ENCODE data around the gene TRH. TPM values are rescaled to one million over a fixed set of nuclear protein-coding genes. Genes with fewer than 3 reads are reported as not detected.

The TRH gene
- not detected for polyA plus RNA-seq (2012; ENCODE audit: insufficient read depth, insufficient read length)

- no peak for DNase-seq (ENCODE audit: low read depth, low spot score)
- H3K4me3 ChIP-seq (ENCODE audit: low read length) = no peak within 1 kb of the TSS
Measured at GRCh38 chr3:129974564-129974832, at the start of gene TRH. Gene TRH, plus strand, starts transcription at chr3:129974720. Its CDS starts 1,097 bp downstream, at chr3:129975817.

GRCh38 chr3:129927072-129927471, 47.4 kb upstream of the TRH start:
- DNase-seq (ENCODE audit: low read depth, low spot score) = no peak
- H3K4me3 ChIP-seq (ENCODE audit: low read length) = no peak overlapping the region

GRCh38 chr3:129929383-129929782, 45.1 kb upstream of the TRH start:
- H3K4me3 ChIP-seq (ENCODE audit: low read length) = no peak overlapping the region
- DNase-seq (ENCODE audit: low read depth, low spot score) = no peak

- H3K4me3 ChIP-seq (ENCODE audit: low read length) = no peak overlapping the region
- no peak for DNase-seq (ENCODE audit: low read depth, low spot score)
Measured at GRCh38 chr3:129933471-129933870, 41.0 kb upstream of the TRH start.

- peak; percentile 8 for DNase-seq (ENCODE audit: low read depth, low spot score)
- H3K4me3 ChIP-seq (ENCODE audit: low read length) = no peak overlapping the region
Measured at GRCh38 chr3:129934234-129935123, 40.0 kb upstream of the TRH start.

- no peak overlapping the region for H3K4me3 ChIP-seq (ENCODE audit: low read length)
- DNase-seq (ENCODE audit: low read depth, low spot score) = no peak
Measured at GRCh38 chr3:129936757-129937156, 37.8 kb upstream of the TRH start.

- H3K4me3 ChIP-seq (ENCODE audit: low read length) = no peak overlapping the region
- no peak for DNase-seq (ENCODE audit: low read depth, low spot score)
Measured at GRCh38 chr3:129937717-129938116, 36.8 kb upstream of the TRH start.

- no peak for DNase-seq (ENCODE audit: low read depth, low spot score)
- no peak overlapping the region for H3K4me3 ChIP-seq (ENCODE audit: low read length)
Measured at GRCh38 chr3:129938140-129938930, 36.2 kb upstream of the TRH start.

- no peak overlapping the region for H3K4me3 ChIP-seq (ENCODE audit: low read length)
- no peak for DNase-seq (ENCODE audit: low read depth, low spot score)
Measured at GRCh38 chr3:129940086-129940485, 34.4 kb upstream of the TRH start.

GRCh38 chr3:129942296-129942695, 32.2 kb upstream of the TRH start:
- DNase-seq (ENCODE audit: low read depth, low spot score) = peak; percentile 10
- H3K4me3 ChIP-seq (ENCODE audit: low read length) = no peak overlapping the region

GRCh38 chr3:129943020-129943419, 31.5 kb upstream of the TRH start:
- DNase-seq (ENCODE audit: low read depth, low spot score) = no peak
- H3K4me3 ChIP-seq (ENCODE audit: low read length) = no peak overlapping the region

GRCh38 chr3:129944709-129945108, 29.8 kb upstream of the TRH start:
- no peak overlapping the region for H3K4me3 ChIP-seq (ENCODE audit: low read length)
- DNase-seq (ENCODE audit: low read depth, low spot score) = no peak

GRCh38 chr3:129947538-129948240, 26.8 kb upstream of the TRH start:
- DNase-seq (ENCODE audit: low read depth, low spot score) = no peak

GRCh38 chr3:129950318-129951046, 24.0 kb upstream of the TRH start:
- H3K4me3 ChIP-seq (ENCODE audit: low read length) = no peak overlapping the region
- peak; percentile 6 for DNase-seq (ENCODE audit: low read depth, low spot score)

More at GRCh38 chr3:129947538-129948240, 26.8 kb upstream of the TRH start:
- no peak overlapping the region for H3K4me3 ChIP-seq (ENCODE audit: low read length)

GRCh38 chr3:129952556-129953355, 21.8 kb upstream of the TRH start:
- H3K4me3 ChIP-seq (ENCODE audit: low read length) = no peak overlapping the region
- DNase-seq (ENCODE audit: low read depth, low spot score) = no peak

GRCh38 chr3:129953621-129954020, 20.9 kb upstream of the TRH start:
- no peak for DNase-seq (ENCODE audit: low read depth, low spot score)
- no peak overlapping the region for H3K4me3 ChIP-seq (ENCODE audit: low read length)

GRCh38 chr3:129954514-129954913, 20.0 kb upstream of the TRH start:
- no peak for DNase-seq (ENCODE audit: low read depth, low spot score)
- H3K4me3 ChIP-seq (ENCODE audit: low read length) = no peak overlapping the region

- H3K4me3 ChIP-seq (ENCODE audit: low read length) = no peak overlapping the region
- no peak for DNase-seq (ENCODE audit: low read depth, low spot score)
Measured at GRCh38 chr3:129956936-129957335, 17.6 kb upstream of the TRH start.
